Measurements from ENCODE around the gene APC2.

GRCh38 chr19:1410136-1410786, 39.7 kb upstream of the APC2 start:
- TF ChIP-seq POLR2A (IDR thresholded peaks at IDR 0.05) (no peak), CTCF (IDR thresholded peaks at IDR 0.05) (no peak), POLR2AphosphoS5 (IDR thresholded peaks at IDR 0.05; ENCODE audit: insufficient read depth in 1 of 2, low read depth in 1 of 2) (peak in 1 of 2 donors; percentile 33)
